ENCODE data around the gene OTX2.

GRCh38 chr14:56811593-56812363 is 1.5 kb upstream of the OTX2 start:
- no peak for TF ChIP-seq YY1 (IDR thresholded peaks at IDR 0.05; ENCODE audit: insufficient read depth, insufficient read length)
- no peak for TF ChIP-seq ZNF274 (IDR thresholded peaks at IDR 0.05; ENCODE audit: low read depth, low read length)
